ENCODE measurements around the gene SUSD2.

- TF ChIP-seq, protein P1, sequence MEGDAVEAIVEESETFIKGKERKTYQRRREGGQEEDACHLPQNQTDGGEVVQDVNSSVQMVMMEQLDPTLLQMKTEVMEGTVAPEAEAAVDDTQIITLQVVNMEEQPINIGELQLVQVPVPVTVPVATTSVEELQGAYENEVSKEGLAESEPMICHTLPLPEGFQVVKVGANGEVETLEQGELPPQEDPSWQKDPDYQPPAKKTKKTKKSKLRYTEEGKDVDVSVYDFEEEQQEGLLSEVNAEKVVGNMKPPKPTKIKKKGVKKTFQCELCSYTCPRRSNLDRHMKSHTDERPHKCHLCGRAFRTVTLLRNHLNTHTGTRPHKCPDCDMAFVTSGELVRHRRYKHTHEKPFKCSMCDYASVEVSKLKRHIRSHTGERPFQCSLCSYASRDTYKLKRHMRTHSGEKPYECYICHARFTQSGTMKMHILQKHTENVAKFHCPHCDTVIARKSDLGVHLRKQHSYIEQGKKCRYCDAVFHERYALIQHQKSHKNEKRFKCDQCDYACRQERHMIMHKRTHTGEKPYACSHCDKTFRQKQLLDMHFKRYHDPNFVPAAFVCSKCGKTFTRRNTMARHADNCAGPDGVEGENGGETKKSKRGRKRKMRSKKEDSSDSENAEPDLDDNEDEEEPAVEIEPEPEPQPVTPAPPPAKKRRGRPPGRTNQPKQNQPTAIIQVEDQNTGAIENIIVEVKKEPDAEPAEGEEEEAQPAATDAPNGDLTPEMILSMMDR (conservative IDR thresholded peaks at IDR 0.05; ENCODE audit: low read length): no peak
- TF ChIP-seq EZH2phosphoT487 (IDR thresholded peaks at IDR 0.05; ENCODE audit: borderline replicate concordance, low read depth, low read length): no peak
These were observed 32.1 kb upstream of the SUSD2 start for GRCh38 chr22:24149198-24149590.
